ENCODE results near the gene CDH4.

DNA sequence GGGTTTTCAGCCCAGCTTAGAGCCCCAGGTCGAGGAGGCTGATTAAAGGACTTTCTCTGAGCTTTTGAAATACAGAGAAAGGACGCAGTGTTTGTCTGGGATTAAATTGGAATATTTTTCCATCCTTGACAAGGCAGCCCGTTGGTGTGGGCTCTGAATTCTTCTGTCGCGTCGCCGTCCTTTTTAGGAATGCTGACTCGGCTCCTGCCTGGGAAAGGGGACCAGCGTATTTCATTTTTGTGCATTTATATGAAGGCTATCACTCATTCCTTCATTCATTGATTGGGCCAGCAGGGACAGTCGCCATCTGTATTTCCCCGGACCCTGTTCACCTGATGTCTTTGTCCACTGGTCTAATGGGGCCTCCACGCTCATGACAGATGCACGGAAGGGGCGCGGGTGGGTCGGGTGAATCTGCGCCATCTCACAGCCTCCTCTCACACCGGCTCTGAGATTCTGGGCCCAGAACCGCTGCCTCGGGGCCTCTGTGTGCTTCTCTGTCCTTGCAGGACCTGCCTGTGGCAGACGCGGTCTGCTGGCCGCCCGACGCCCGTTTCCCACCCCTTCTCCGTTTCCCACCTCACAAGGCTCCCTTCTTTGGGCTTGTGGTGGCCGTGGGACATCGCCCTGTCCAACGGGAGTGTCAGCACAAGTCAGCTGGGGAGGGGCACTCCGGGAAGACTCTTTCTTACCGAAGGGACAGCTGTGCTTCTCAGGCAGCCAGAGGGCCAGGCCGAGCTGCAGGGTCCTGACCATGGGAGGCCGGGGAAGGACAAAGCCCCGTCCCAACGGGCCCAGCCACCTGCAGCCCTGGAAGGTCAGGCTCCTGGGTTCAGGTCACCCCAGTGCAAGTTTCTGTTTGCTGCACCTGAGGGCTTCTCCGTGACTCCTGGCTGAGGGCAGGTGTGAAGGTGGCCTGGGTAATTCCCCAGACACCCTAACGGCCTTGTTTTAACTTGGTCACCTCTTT lies 656.3 kb downstream of the CDH4 start:
- TF ChIP-seq, protein P1, sequence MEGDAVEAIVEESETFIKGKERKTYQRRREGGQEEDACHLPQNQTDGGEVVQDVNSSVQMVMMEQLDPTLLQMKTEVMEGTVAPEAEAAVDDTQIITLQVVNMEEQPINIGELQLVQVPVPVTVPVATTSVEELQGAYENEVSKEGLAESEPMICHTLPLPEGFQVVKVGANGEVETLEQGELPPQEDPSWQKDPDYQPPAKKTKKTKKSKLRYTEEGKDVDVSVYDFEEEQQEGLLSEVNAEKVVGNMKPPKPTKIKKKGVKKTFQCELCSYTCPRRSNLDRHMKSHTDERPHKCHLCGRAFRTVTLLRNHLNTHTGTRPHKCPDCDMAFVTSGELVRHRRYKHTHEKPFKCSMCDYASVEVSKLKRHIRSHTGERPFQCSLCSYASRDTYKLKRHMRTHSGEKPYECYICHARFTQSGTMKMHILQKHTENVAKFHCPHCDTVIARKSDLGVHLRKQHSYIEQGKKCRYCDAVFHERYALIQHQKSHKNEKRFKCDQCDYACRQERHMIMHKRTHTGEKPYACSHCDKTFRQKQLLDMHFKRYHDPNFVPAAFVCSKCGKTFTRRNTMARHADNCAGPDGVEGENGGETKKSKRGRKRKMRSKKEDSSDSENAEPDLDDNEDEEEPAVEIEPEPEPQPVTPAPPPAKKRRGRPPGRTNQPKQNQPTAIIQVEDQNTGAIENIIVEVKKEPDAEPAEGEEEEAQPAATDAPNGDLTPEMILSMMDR (IDR thresholded peaks at IDR 0.05): no peak
- TF ChIP-seq EZH2phosphoT487 (IDR thresholded peaks at IDR 0.05) (no peak), EZH2 (IDR thresholded peaks at IDR 0.05) (no peak)

All from neural progenitor cell (in vitro differentiated cells).